ENCODE data around the gene ZNF506.
"Not testable (repeated sequence)": the region's sequence is repeated elsewhere in the genome, so short reads cannot be mapped to it uniquely, and the experiment has no call there.

DNA sequence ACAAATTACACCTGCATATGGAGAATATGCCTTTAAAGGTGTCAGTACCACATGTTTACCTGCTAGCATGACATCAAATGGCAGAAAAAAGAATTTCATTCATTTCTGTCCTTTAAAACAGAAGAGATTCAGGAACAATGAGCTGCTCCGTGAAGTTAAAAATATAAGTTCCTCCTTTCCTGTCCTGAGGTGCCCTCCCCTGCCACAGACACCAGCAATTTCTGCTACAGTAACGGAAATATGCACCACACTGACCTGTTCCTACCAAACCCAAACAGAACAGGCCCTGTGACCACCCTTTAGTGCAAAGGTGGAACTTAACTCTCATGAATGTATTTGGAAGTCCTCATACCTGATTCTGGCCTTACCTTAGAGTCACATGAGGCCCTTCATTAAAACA is 30.2 kb upstream of the ZNF506 start:
- TF ChIP-seq, protein P1, sequence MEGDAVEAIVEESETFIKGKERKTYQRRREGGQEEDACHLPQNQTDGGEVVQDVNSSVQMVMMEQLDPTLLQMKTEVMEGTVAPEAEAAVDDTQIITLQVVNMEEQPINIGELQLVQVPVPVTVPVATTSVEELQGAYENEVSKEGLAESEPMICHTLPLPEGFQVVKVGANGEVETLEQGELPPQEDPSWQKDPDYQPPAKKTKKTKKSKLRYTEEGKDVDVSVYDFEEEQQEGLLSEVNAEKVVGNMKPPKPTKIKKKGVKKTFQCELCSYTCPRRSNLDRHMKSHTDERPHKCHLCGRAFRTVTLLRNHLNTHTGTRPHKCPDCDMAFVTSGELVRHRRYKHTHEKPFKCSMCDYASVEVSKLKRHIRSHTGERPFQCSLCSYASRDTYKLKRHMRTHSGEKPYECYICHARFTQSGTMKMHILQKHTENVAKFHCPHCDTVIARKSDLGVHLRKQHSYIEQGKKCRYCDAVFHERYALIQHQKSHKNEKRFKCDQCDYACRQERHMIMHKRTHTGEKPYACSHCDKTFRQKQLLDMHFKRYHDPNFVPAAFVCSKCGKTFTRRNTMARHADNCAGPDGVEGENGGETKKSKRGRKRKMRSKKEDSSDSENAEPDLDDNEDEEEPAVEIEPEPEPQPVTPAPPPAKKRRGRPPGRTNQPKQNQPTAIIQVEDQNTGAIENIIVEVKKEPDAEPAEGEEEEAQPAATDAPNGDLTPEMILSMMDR (IDR thresholded peaks at IDR 0.05; ENCODE audit: extremely low read depth in 1 of 2, insufficient read depth in 1 of 2, low read depth in 1 of 2, low read length in 2 of 2): not testable (repeated sequence)
- not testable (repeated sequence) for TF ChIP-seq EZH2 (IDR thresholded peaks at IDR 0.05; ENCODE audit: borderline replicate concordance, low read depth, low read length, severe bottlenecking)

Measured in endothelial cell of umbilical vein (primary cell).